ENCODE measurements around the gene SIPA1L3.

SIPA1L3 gene

GRCh38 chr19:38012290-38012689, 105.3 kb downstream of the SIPA1L3 start:
- no peak for ATAC-seq
- TF ChIP-seq PPARA (CRISPR knock-in tag; IDR thresholded peaks at IDR 0.05; ENCODE audit: borderline replicate concordance) (no peak), ZFP3 (CRISPR knock-in tag; IDR thresholded peaks at IDR 0.05) (no peak), TCF4 (CRISPR knock-in tag; IDR thresholded peaks at IDR 0.05; ENCODE audit: borderline replicate concordance) (no peak), ZC3H10 (CRISPR knock-in tag; IDR thresholded peaks at IDR 0.05) (no peak), GLIS3 (CRISPR knock-in tag; IDR thresholded peaks at IDR 0.05) (no peak), ARNTL (CRISPR knock-in tag; IDR thresholded peaks at IDR 0.05; ENCODE audit: borderline replicate concordance, low read depth) (no peak), BACH2 (CRISPR knock-in tag; IDR thresholded peaks at IDR 0.05; ENCODE audit: borderline replicate concordance) (no peak), ZFP30 (CRISPR knock-in tag; IDR thresholded peaks at IDR 0.05) (no peak), ESRRG (CRISPR knock-in tag; IDR thresholded peaks at IDR 0.05) (no peak), TSHZ2 (CRISPR knock-in tag; IDR thresholded peaks at IDR 0.05) (no peak), CREB5 (CRISPR knock-in tag; IDR thresholded peaks at IDR 0.05; ENCODE audit: low read depth) (no peak), RARB (CRISPR knock-in tag; IDR thresholded peaks at IDR 0.05) (no peak), ZNF8 (CRISPR knock-in tag; IDR thresholded peaks at IDR 0.05) (no peak)

- no peak for TF ChIP-seq PPARA (CRISPR knock-in tag; IDR thresholded peaks at IDR 0.05; ENCODE audit: borderline replicate concordance)
- no peak for TF ChIP-seq TCF4 (CRISPR knock-in tag; IDR thresholded peaks at IDR 0.05; ENCODE audit: borderline replicate concordance)
- no peak for TF ChIP-seq GLIS3 (CRISPR knock-in tag; IDR thresholded peaks at IDR 0.05)
- no peak for TF ChIP-seq POU6F1 (CRISPR knock-in tag; IDR thresholded peaks at IDR 0.05; ENCODE audit: borderline replicate concordance, low read depth)
- no peak for TF ChIP-seq ZC3H10 (CRISPR knock-in tag; IDR thresholded peaks at IDR 0.05)
- TF ChIP-seq SNAI2 (CRISPR knock-in tag; IDR thresholded peaks at IDR 0.05) = no peak
- no peak for TF ChIP-seq ZNF8 (CRISPR knock-in tag; IDR thresholded peaks at IDR 0.05)
- no peak for TF ChIP-seq PATZ1 (CRISPR knock-in tag; IDR thresholded peaks at IDR 0.05; ENCODE audit: borderline replicate concordance)
- TF ChIP-seq TSHZ2 (CRISPR knock-in tag; IDR thresholded peaks at IDR 0.05) = no peak
- no peak for TF ChIP-seq RARB (CRISPR knock-in tag; IDR thresholded peaks at IDR 0.05)
- TF ChIP-seq OSR1 (CRISPR knock-in tag; IDR thresholded peaks at IDR 0.05) = no peak
- TF ChIP-seq ARNTL (CRISPR knock-in tag; IDR thresholded peaks at IDR 0.05; ENCODE audit: borderline replicate concordance, low read depth) = no peak
- TF ChIP-seq CSRNP3 (CRISPR knock-in tag; IDR thresholded peaks at IDR 0.05) = no peak
- no peak for TF ChIP-seq ISL1 (CRISPR knock-in tag; IDR thresholded peaks at IDR 0.05)
- TF ChIP-seq CREB5 (CRISPR knock-in tag; IDR thresholded peaks at IDR 0.05; ENCODE audit: low read depth) = no peak
- TF ChIP-seq ZFP3 (CRISPR knock-in tag; IDR thresholded peaks at IDR 0.05) = no peak
- no peak for TF ChIP-seq ZNF70 (CRISPR knock-in tag; IDR thresholded peaks at IDR 0.05)
- no peak for TF ChIP-seq CSDC2 (CRISPR knock-in tag; IDR thresholded peaks at IDR 0.05)
- no peak for TF ChIP-seq ESRRG (CRISPR knock-in tag; IDR thresholded peaks at IDR 0.05)
- ATAC-seq = no peak
These were observed 105.9 kb downstream of the SIPA1L3 start for GRCh38 chr19:38012944-38013343.
